ENCODE data around the gene PLOD3. TPM values are rescaled to one million over a fixed set of nuclear protein-coding genes. Genes with fewer than 3 reads are reported as not detected.
A peak's percentile ranks its signal among the peaks of the same experiment; 100 is the strongest.

Gene PLOD3
- total and polyA plus RNA-seq, 2 donors (not counting 3 experiments of a cell fraction or from before 2014, with no cell fraction given) = 143 to 170 TPM

GRCh38 chr7:101245147-101245668, 27.8 kb upstream of the PLOD3 start:
- POLR2A ChIA-PET = interaction anchor here (0.6 to 2.2 kb wide), 3 partner anchors 27 to 355 kb away, joined by 3 to 12 read pairs (median 3); partner anchors contain the start of genes PLOD3, UFSP1 and ZNHIT1
- Histone ChIP-seq H2AFZ (ENCODE audit: low read depth, low read length) (peak overlapping the region; percentile 61), H3K27me3 (ENCODE audit: control insufficient read depth in 2 of 2, insufficient read depth in 2 of 2, low read length in 2 of 2) (no peaks in the 10 kb centered on the region), H3K9me1 (replicated peaks; ENCODE audit: control insufficient read depth, extremely low read depth, insufficient read depth, low read length) (no peaks in the 10 kb centered on the region), H3K4me1 (ENCODE audit: control insufficient read depth, extremely low read depth, insufficient read depth, low read length) (peaks cover 17% of the 10 kb centered on the region), H3K36me3 (ENCODE audit: control insufficient read depth in 2 of 2, extremely low read depth in 1 of 2, insufficient read depth in 2 of 2, low read length in 2 of 2) (peaks cover 0 to 7% of the 10 kb centered on the region in 2 experiments), H3K79me2 (ENCODE audit: control insufficient read depth, insufficient read depth, low read length) (peaks cover 29% of the 10 kb centered on the region), H3K9ac (replicated peaks; ENCODE audit: extremely low read depth, insufficient read depth, low read length) (peak overlapping the region; percentile 78), H3K4me2 (ENCODE audit: insufficient read depth, low read length) (peak overlapping the region; percentile 54), H4K20me1 (replicated peaks; ENCODE audit: control insufficient read depth, extremely low read depth, insufficient read depth, low read length) (no peaks in the 10 kb centered on the region), H3K4me3 (replicated peaks in 1 of 3; ENCODE audit: insufficient read depth in 1 of 3, low read depth in 1 of 3, low read length in 3 of 3) (peak overlapping the region; percentile 64 to 89 (median 76)), H3K9me3 (replicated peaks; ENCODE audit: control insufficient read depth, insufficient read depth, low read length) (no peaks in the 10 kb centered on the region), H3K27ac (ENCODE audit: insufficient read depth, low read depth, low read length) (peak overlapping the region; percentile 6)
- TF ChIP-seq POLR2AphosphoS5 (IDR thresholded peaks at IDR 0.05; ENCODE audit: insufficient read depth, low read depth, low read length) (no peak), GATA2 (IDR thresholded peaks at IDR 0.05; ENCODE audit: insufficient read depth, insufficient read length, low read depth, low read length) (no peak), MYC (IDR thresholded peaks at IDR 0.05; ENCODE audit: low read depth, low read length) (no peak), JUN (IDR thresholded peaks at IDR 0.05; ENCODE audit: borderline replicate concordance, insufficient read depth, insufficient read length, low read depth) (no peak), POLR2A (IDR thresholded peaks at IDR 0.05; ENCODE audit: low read depth, low read length) (no peak), CTCF (IDR thresholded peaks at IDR 0.05; ENCODE audit: extremely low read depth in 1 of 2, insufficient read depth in 1 of 2, low read depth in 1 of 2, low read length in 2 of 2) (no peak), FOS (IDR thresholded peaks at IDR 0.05; ENCODE audit: borderline replicate concordance, insufficient read depth, low read length) (no peak), EZH2 (IDR thresholded peaks at IDR 0.05; ENCODE audit: borderline replicate concordance, low read depth, low read length, severe bottlenecking) (no peak)
- TF ChIP-seq, protein P1, sequence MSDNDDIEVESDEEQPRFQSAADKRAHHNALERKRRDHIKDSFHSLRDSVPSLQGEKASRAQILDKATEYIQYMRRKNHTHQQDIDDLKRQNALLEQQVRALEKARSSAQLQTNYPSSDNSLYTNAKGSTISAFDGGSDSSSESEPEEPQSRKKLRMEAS (IDR thresholded peaks at IDR 0.05; ENCODE audit: insufficient read depth, insufficient read length) = no peak
- BruUV-seq (replicated peaks) = TSS peak; percentile 56
- FAIRE-seq (peak; percentile 94), DNase-seq (ENCODE audit: low read depth, low spot score) (no peak)
- intact Hi-C loops (cut with micrococcal nuclease) (loop anchor here (1.0 kb wide), 1 partner anchor 28 kb away; the partner anchor contains the start of gene PLOD3), dilution Hi-C loops (cut with MboI; ENCODE audit: extremely low pct_ligation_motif_present, low sequenced_read_pairs) (no loop called here)
- CTCF ChIA-PET = interaction anchor here (0.7 to 3.5 kb wide), 9 partner anchors 7 to 101 kb away, joined by 3 to 112 read pairs (median 13); partner anchors contain the start of genes CLDN15, PLOD3 and ZNHIT1
